AG04449 (cell line): Measurements from ENCODE around the gene FXYD7.

Experiments used
- CTCF ChIA-PET: fragments of 350-600 bp; formaldehyde crosslinking; extraction: SDS; loops from one replicate; lab custom pipeline; 2021; ENCODE audit warnings: antibody characterized with exemption; lab: Yijun Ruan, JAX
- POLR2A ChIA-PET: fragments of 400-600, 350-600 bp; formaldehyde crosslinking; extraction: SDS; loops from one replicate; lab custom pipeline; 2020; ENCODE audit warnings: antibody characterized with exemption, inconsistent platforms; lab: Yijun Ruan, JAX
- DNase-seq: peaks from one replicate; pipeline ENCODE4 v3.0.0-alpha.2; 2010; ENCODE audit warnings: low read depth, low spot score
- H3K4me3 ChIP-seq: 2 replicates; pipeline ENCODE4 v1.5.1; 2011; ENCODE audit warnings: low read depth, mild to moderate bottlenecking, control low read depth, low read length
- CTCF ChIP-seq: IDR thresholded peaks from one replicate; pipeline ENCODE4 v1.5.1; 2011; ENCODE audit warnings: mild to moderate bottlenecking, moderate library complexity, low read length, control low read depth, inconsistent platforms; ENCODE audit not compliant: insufficient read depth; ENCODE audit errors: missing control alignments

The FXYD7 gene

GRCh38 chr19:35134601-35135242 lies 8.3 kb upstream of the FXYD7 start, which contains the start of gene LGI4:
TSS of gene LGI4 (minus strand) at chr19:35135059. CDS start at chr19:35134680, 379 bp downstream.
- DNase-seq: no peak
- ChIA-PET POLR2A (no interaction called here), CTCF (interaction anchor here (0.7 to 10.0 kb wide), 23 partner anchors 10 to 168 kb away, joined by 3 to 245 read pairs (median 7); partner anchors contain the start of genes FXYD3, FXYD5 and HPN)
- no peak within 1 kb of the TSS for H3K4me3 ChIP-seq
- TF ChIP-seq CTCF: no peak

GRCh38 chr19:35135389-35135909 lies 7.6 kb upstream of the FXYD7 start:
- no peak overlapping the region for H3K4me3 ChIP-seq
- POLR2A ChIA-PET: no interaction called here
- CTCF ChIA-PET: interaction anchor here (0.8 to 10.0 kb wide), 31 partner anchors 9 to 164 kb away, joined by 3 to 245 read pairs (median 5); partner anchors contain the start of genes FXYD3, FXYD5 and HPN
- no peak for DNase-seq
- peak; percentile 92 for TF ChIP-seq CTCF

GRCh38 chr19:35136231-35136630 lies 6.8 kb upstream of the FXYD7 start:
- CTCF ChIA-PET: interaction anchor here (0.8 to 10.0 kb wide), 28 partner anchors 8 to 165 kb away, joined by 3 to 245 read pairs (median 6); partner anchors contain the start of genes FXYD3, FXYD5 and HPN
- no peak for DNase-seq
- POLR2A ChIA-PET: no interaction called here

GRCh38 chr19:35136977-35137702 lies 5.9 kb upstream of the FXYD7 start:
- no peak for DNase-seq
- TF ChIP-seq CTCF: no peak
- H3K4me3 ChIP-seq: no peak overlapping the region
- POLR2A ChIA-PET: no interaction called here
- CTCF ChIA-PET: interaction anchor here (0.9 to 10.0 kb wide), 15 partner anchors 10 to 164 kb away, joined by 3 to 245 read pairs (median 22); partner anchors contain the start of genes FXYD3, FXYD5 and HPN

More at GRCh38 chr19:35136231-35136630, 6.8 kb upstream of the FXYD7 start:
- H3K4me3 ChIP-seq: no peak overlapping the region
- no peak for TF ChIP-seq CTCF

- H3K4me3 ChIP-seq: no peak within 1 kb of the TSS
- ChIA-PET POLR2A (no interaction called here), CTCF (interaction anchor here (1.3 to 10.0 kb wide), 5 partner anchors 14 to 166 kb away, joined by 5 to 245 read pairs (median 78); partner anchors contain the start of genes FXYD3 and HPN)
- DNase-seq: no peak
- no peak for TF ChIP-seq CTCF
Measured at GRCh38 chr19:35138305-35138892, 4.7 kb upstream of the FXYD7 start, which contains the start of gene FXYD1. TSS of gene FXYD1 (plus strand) at chr19:35138824. CDS start at chr19:35140080, 1,256 bp downstream.
